Measurements from ENCODE around the gene RHOBTB1.
"Not testable (repeated sequence)": the region's sequence is repeated elsewhere in the genome, so short reads cannot be mapped to it uniquely, and the experiment has no call there.

Gene RHOBTB1

GRCh38 chr10:60944058-60944909 lies at the start of gene RHOBTB1:
TSS of gene RHOBTB1 (minus strand) at chr10:60944185. CDS start at chr10:60911542, 32,643 bp downstream.
- DNase-seq, result peak; percentile 41 to 52

GRCh38 chr10:60992636-60993035 lies 48.7 kb upstream of the RHOBTB1 start:
- DNase-seq, result no peak

GRCh38 chr10:60990663-60991062 lies 46.7 kb upstream of the RHOBTB1 start:
- DNase-seq, result no peak

GRCh38 chr10:60989400-60989876 lies 45.5 kb upstream of the RHOBTB1 start:
- no peak for DNase-seq

GRCh38 chr10:60986791-60987190 lies 42.8 kb upstream of the RHOBTB1 start:
- no peak for DNase-seq

GRCh38 chr10:60985951-60986350 lies 42.0 kb upstream of the RHOBTB1 start:
- no peak for DNase-seq

- no peak for DNase-seq
Measured at GRCh38 chr10:60980997-60981396, 37.0 kb upstream of the RHOBTB1 start.

- DNase-seq, result no peak
Measured at GRCh38 chr10:60979667-60980104, 35.7 kb upstream of the RHOBTB1 start.

GRCh38 chr10:60978287-60979115 lies 34.5 kb upstream of the RHOBTB1 start:
- DNase-seq, result no peak

GRCh38 chr10:60977161-60978122 lies 33.5 kb upstream of the RHOBTB1 start:
- DNase-seq, result no peak

- DNase-seq, result no peak
Measured at GRCh38 chr10:60976687-60977086, 32.7 kb upstream of the RHOBTB1 start.

GRCh38 chr10:60975716-60976115 lies 31.7 kb upstream of the RHOBTB1 start:
- no peak for DNase-seq

GRCh38 chr10:60974463-60975149 lies 30.6 kb upstream of the RHOBTB1 start:
- DNase-seq, result peak; percentile 3 to 7

- DNase-seq, result no peak
Measured at GRCh38 chr10:60973086-60973485, 29.1 kb upstream of the RHOBTB1 start.

GRCh38 chr10:60972181-60972580 lies 28.2 kb upstream of the RHOBTB1 start:
- DNase-seq, result not testable (repeated sequence)

GRCh38 chr10:60970526-60970925 lies 26.5 kb upstream of the RHOBTB1 start:
- no peak for DNase-seq

- no peak for DNase-seq
Measured at GRCh38 chr10:60968504-60968903, 24.5 kb upstream of the RHOBTB1 start.

GRCh38 chr10:60967854-60968484 lies 24.0 kb upstream of the RHOBTB1 start:
- no peak for DNase-seq

GRCh38 chr10:60967260-60967659 lies 23.3 kb upstream of the RHOBTB1 start:
- DNase-seq, result no peak

GRCh38 chr10:60965696-60966095 lies 21.7 kb upstream of the RHOBTB1 start:
- DNase-seq, result peak in 1 of 2 donors; percentile 23
